IPS-18a (cell line): ENCODE results near the gene ZNF500.
"Not testable (repeated sequence)": the region's sequence is repeated elsewhere in the genome, so short reads cannot be mapped to it uniquely, and the experiment has no call there.

ENCODE experiments used
- H3K27ac ChIP-seq: one replicate; pipeline ENCODE4 v1.5.1; 2013; ENCODE audit warnings: low read length
- H3K27me3 ChIP-seq: one replicate; pipeline ENCODE4 v1.6.1; 2013; ENCODE audit warnings: mild to moderate bottlenecking, low read length; ENCODE audit not compliant: control insufficient read depth, insufficient read depth
- H3K36me3 ChIP-seq: one replicate; pipeline ENCODE4 v1.6.1; 2013; ENCODE audit warnings: low read depth, low read length; ENCODE audit not compliant: control insufficient read depth
- H3K4me1 ChIP-seq: one replicate; pipeline ENCODE4 v1.6.1; 2013; ENCODE audit warnings: low read depth, low read length; ENCODE audit not compliant: control insufficient read depth
- H3K4me3 ChIP-seq: one replicate; pipeline ENCODE4 v1.5.1; 2013; ENCODE audit warnings: low read length
- H3K9ac ChIP-seq: one replicate; pipeline ENCODE4 v1.6.1; 2013; ENCODE audit warnings: mild to moderate bottlenecking, low read length, moderate library complexity
- H3K9me3 ChIP-seq: one replicate; pipeline ENCODE4 v1.6.1; 2013; ENCODE audit warnings: low read depth, low read length; ENCODE audit not compliant: control insufficient read depth

The ZNF500 gene

DNA sequence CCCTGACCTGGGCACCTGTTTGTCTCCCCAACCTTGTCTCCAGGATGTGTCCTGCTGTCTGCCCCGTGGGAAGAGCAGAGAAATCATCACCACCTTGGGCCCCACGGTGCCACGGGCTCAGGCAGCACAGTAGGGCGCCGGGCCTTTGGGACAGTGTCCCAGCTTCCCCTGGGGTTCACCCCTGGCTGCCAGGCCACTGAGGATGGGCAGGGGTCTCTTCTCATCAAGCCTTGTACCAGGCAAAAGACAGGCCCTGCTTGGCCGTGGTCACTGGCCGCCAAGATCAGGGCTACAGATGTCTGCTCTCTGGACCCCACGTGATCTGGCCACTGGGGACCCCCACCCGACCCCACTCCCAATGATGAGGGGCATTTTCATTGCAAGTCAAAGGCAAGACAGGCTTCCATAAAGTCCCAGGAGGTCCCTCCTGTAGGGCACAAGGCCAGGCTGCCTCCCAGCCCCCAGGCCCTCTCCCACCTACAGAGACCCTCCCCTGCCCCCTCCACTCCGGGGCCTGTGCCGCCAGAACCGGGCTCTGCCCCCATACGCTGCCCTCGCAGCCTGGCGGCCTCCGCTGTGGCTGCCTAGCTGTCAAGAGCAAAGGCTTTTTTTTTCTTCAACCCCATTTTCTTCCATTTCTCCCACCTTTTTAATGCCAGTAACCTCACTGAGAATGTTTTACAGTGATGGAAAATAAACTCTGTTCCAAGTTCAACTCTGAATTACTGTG, 18.1 kb downstream of the ZNF500 start:
- Histone ChIP-seq H3K27ac (no peak overlapping the region), H3K9ac (no peak overlapping the region), H3K4me1 (peaks cover 5% of the 10 kb centered on the region), H3K9me3 (no peaks in the 10 kb centered on the region), H3K36me3 (peaks cover 23% of the 10 kb centered on the region), H3K4me3 (no peak overlapping the region), H3K27me3 (no peaks in the 10 kb centered on the region)

DNA sequence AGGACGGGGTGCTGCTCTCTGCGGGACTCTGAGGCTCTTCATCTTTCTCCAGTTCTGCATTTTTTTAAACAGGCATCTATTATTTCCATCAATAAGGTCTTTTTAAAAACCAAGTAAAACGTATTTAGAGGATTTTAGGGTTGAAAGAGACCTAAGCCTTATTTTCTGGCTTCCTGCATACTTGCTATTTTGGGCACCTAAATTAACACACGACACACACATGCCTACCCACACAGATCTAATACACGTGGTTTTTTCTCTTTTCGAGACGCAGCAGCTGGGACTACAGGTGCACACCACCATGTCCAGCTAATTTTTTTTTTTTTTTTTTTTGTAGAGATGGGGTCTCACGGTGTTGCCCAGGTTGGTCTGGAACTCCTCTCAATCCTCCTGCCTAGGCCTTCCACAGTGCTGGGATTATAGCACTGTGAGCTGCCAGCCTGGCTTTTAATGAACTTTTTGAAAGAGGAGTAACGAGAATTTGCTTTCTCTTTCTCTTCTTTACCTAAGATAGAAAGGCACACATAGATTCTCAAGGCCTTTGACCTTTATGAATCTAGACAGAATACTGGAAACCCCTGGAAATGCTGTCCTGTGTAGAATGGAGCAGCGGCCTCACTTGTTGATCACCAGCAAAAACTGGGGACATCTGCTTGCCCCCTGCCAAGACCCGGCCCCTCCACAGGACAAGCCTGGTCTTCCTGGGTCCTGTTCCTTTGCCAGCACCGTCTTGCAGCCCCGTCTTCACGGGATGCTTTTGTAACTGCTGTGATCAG, 18.9 kb downstream of the ZNF500 start:
- H3K27me3 ChIP-seq, result no peaks in the 10 kb centered on the region
- no peak overlapping the region for H3K27ac ChIP-seq
- H3K9me3 ChIP-seq, result no peaks in the 10 kb centered on the region
- H3K9ac ChIP-seq, result no peak overlapping the region
- peaks cover 21% of the 10 kb centered on the region for H3K36me3 ChIP-seq
- peaks cover 5% of the 10 kb centered on the region for H3K4me1 ChIP-seq
- no peak overlapping the region for H3K4me3 ChIP-seq

DNA sequence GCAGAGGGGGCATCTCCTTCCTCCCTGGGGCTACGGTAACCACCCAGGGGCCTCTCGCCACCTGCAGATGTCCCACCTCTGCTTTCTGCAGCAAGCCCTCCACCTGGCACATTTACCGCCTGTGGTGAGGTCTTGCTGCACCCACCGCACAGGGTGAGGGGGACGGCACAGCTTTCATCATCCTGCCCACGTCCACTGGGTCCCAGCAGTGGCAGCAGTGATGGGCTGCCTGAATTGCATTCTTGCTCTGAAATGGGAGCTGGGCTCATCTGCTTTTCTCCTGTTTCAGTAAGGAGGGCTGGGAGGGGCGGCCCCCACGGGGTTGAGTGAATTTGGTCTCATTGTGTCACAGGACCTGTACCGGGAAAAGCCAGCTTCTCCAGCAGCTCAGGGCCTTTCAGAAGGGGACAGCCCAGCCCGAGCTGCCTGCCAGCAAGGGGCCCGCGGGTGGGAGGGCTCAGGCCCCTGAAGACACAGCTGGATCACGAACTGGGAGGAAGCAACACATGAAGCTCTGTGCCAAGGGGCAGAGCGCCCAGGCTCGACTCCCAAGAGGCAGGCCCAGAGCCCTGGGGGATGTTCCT, 19.9 kb downstream of the ZNF500 start:
- Histone ChIP-seq H3K9me3 (no peaks in the 10 kb centered on the region), H3K27me3 (no peaks in the 10 kb centered on the region), H3K27ac (no peak overlapping the region), H3K36me3 (peaks cover 13% of the 10 kb centered on the region), H3K4me1 (peaks cover 5% of the 10 kb centered on the region), H3K4me3 (no peak overlapping the region), H3K9ac (no peak overlapping the region)

DNA sequence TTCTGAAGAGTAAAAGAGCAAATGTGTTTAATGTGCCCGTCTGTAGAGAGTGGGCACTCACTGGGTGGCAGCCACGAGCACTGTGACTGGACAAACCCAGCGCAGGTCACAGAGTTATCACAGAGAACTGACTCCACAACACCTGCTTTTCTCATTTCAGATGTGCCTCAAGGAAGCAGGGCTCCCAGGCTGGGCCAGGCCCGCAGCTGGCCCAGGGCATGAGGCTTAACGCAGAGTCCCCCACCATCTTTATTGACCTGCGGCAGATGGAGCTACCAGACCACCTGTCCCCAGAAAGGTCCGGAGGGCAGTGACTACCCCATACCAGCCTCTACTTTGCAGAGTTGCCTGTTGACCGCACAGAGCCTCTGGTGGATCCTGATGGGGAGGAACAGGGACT, 20.7 kb downstream of the ZNF500 start:
- Histone ChIP-seq H3K4me1 (peaks cover 5% of the 10 kb centered on the region), H3K9me3 (no peaks in the 10 kb centered on the region), H3K9ac (no peak overlapping the region), H3K27me3 (no peaks in the 10 kb centered on the region), H3K4me3 (no peak overlapping the region), H3K27ac (no peak overlapping the region), H3K36me3 (peaks cover 6% of the 10 kb centered on the region)

DNA sequence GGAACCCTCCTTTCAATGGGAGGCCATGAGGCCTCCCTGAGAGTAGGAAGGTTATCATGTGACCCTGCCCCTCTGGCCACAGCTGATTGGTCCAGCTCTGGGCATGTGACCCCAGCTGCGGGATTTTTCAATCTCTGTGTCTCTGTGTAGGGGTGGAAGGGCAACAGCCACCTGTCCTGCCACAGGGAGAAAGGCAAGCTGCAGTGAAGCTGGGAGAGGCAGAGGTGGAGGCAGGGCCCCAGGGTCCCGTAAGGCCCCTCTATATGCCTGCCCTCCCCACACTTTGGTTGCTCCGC, 21.7 kb downstream of the ZNF500 start:
- Histone ChIP-seq H3K27ac (no peak overlapping the region), H3K4me3 (no peak overlapping the region), H3K9ac (no peak overlapping the region), H3K27me3 (no peaks in the 10 kb centered on the region), H3K9me3 (no peaks in the 10 kb centered on the region), H3K4me1 (peaks cover 5% of the 10 kb centered on the region), H3K36me3 (no peaks in the 10 kb centered on the region)

DNA sequence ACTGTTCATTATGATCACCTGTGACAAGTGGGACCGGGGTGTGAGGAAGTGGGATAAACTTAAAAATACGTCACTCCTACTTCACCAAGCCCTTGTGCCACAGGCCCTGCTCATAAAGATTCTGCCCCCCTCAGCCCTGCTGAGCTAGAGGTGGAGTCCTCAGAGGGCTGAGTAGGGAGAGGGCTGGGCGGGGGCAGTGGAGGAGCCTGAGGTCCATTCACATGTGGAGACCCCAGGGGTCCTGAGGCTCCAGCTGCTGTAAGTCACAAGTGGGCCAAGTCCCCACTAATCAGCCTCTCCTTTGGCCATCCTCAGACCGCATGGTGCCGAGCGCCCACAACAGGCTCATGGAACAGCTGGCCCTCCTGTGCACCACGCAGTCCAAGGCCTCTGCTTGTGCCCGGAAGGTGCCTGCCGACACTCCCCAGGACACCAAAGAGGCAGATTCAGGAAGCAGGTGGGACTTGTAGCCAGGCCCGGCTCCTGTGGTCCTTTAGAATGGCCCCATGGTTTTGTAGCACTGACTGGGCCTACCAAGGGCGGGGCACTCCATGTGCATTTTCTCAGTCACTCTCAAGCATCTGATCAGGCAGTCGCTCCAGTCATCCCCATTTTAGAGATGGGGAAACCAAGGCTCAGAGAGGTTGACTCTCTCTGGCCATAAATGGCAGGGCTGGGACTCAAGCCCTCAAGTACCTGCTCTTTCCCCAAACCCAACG, 22.2 kb downstream of the ZNF500 start:
- Histone ChIP-seq H3K36me3 (no peaks in the 10 kb centered on the region), H3K27ac (no peak overlapping the region), H3K4me1 (peaks cover 5% of the 10 kb centered on the region), H3K27me3 (no peaks in the 10 kb centered on the region), H3K9me3 (no peaks in the 10 kb centered on the region), H3K9ac (no peak overlapping the region), H3K4me3 (no peak overlapping the region)

DNA sequence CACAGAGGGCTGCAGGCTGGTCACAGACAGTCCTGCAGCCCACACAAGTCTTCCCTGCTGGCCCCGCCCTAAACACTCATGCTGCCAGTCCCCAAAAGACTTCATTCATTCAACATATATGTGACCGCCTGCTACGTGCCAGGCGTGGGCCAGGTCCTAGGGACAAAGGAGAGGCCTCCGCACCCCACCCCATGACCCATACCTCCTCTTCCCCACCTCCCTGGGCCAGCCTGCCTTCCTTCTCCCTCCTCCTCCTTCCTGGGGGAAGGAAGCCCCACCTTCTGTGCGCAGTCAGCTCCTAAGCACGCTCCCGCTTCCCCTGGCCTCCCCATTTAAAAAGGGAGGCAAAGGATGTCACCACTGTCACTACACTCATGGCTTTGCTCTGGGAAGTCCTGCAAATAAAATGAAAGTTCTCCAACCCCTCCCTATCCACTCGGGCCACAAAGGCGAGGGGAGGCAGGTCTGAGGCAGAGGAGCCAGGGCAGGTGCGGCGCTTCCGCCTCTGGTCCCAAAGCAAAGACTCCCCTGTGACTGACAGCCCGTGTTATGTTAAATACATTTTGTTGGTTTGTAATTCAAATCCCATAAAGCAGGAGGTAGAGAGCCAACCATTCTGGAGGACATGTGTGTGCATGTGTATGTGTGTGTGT, 23.6 kb downstream of the ZNF500 start:
- H3K4me3 ChIP-seq, result no peak overlapping the region
- H3K9me3 ChIP-seq, result no peaks in the 10 kb centered on the region
- no peaks in the 10 kb centered on the region for H3K36me3 ChIP-seq
- no peaks in the 10 kb centered on the region for H3K27me3 ChIP-seq
- H3K4me1 ChIP-seq, result peaks cover 5% of the 10 kb centered on the region
- no peak overlapping the region for H3K27ac ChIP-seq
- H3K9ac ChIP-seq, result no peak overlapping the region

DNA sequence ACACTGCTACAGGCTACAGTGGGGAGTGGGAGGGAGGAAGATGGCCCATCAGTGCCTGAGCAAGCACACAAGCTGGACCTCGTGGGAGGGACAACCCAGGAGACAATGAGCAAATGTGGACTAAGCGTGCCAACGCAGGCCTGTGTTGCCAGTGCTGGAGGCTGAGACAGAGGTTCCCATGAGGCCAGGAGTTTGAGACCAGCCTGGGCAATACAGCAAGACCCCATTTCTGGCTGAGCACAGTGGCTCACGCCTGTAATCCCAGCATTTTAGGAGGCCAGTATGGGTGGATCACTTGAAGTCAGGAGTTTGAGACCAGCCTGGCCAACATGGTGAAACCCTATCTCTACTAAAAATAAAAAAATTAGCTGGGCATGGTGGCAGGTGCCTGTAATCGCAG, 28.6 kb downstream of the ZNF500 start:
- not testable (repeated sequence) for H3K9me3 ChIP-seq, H3K4me3 ChIP-seq, H3K27ac ChIP-seq, H3K27me3 ChIP-seq, H3K4me1 ChIP-seq, H3K9ac ChIP-seq, H3K36me3 ChIP-seq

DNA sequence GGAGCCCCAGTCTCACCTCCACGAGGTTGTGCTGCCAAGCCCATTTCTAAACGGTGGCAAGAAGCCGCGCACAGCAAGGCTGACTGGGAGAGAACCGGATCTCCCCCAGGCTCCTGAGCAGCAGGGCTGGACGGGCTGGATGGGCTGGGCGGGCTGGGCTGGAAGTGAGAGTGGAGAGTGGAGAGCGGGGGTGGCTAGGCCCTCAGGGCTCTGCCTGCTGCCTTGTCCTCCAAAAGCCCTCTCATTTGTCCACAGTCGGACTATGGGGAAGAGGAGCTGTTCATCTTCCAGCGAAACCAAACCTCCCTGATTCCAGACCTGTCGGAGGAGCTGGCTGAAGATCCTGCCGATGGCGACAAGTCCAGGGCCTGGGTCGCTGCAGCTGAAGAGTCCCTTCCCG, 29.4 kb downstream of the ZNF500 start:
- H3K9ac ChIP-seq, result no peak overlapping the region
- no peaks in the 10 kb centered on the region for H3K27me3 ChIP-seq
- no peaks in the 10 kb centered on the region for H3K36me3 ChIP-seq
- no peak overlapping the region for H3K27ac ChIP-seq
- peaks cover 3% of the 10 kb centered on the region for H3K4me1 ChIP-seq
- no peaks in the 10 kb centered on the region for H3K9me3 ChIP-seq
- no peak overlapping the region for H3K4me3 ChIP-seq

DNA sequence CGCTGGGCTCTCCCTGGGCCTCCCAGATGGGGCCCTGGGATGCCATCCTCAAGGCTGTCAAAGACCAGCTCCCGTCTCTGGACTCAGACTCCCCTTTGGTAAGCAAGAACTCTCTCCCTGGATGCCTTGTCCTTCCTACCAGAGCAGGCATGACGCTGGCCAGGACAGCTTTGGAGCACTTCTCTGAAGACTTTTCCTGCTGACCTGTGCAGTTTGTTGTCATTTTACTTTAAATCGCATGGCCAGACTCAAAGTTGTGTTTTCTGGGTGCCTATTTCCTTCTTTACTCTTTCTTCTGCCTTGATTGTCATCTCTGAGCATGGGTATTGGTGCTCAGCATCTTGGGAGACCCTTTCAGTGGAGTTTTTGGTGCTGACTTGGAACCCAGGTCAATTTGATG, 30.4 kb downstream of the ZNF500 start:
- Histone ChIP-seq H3K9ac (no peak overlapping the region), H3K27me3 (no peaks in the 10 kb centered on the region), H3K9me3 (no peaks in the 10 kb centered on the region), H3K4me3 (no peak overlapping the region), H3K27ac (no peak overlapping the region), H3K4me1 (peaks cover 3% of the 10 kb centered on the region), H3K36me3 (no peaks in the 10 kb centered on the region)
